Colonic mucosa (tissue), 4 donors: ENCODE measurements around the gene GHDC. TPM values are rescaled to one million over a fixed set of nuclear protein-coding genes. Genes with fewer than 3 reads are reported as not detected.
"Not testable (repeated sequence)": the region's sequence is repeated elsewhere in the genome, so short reads cannot be mapped to it uniquely, and the experiment has no call there.

Source experiments
- DNase-seq: peaks from one replicate; pipeline ENCODE4 v3.0.0-alpha.2; 2020
- H3K27ac ChIP-seq: fragments of 200-600 bp; one replicate; pipeline ENCODE4 v1.8.0; 2021
- H3K27me3 ChIP-seq: fragments of 200-600 bp; one replicate; pipeline ENCODE4 v1.8.0; 2021
- H3K36me3 ChIP-seq: fragments of 200-600 bp; one replicate; pipeline ENCODE4 v1.8.0; 2021
- H3K4me1 ChIP-seq: fragments of 200-600 bp; one replicate; pipeline ENCODE4 v1.8.0; 2021; ENCODE audit warnings: mild to moderate bottlenecking
- H3K4me3 ChIP-seq: fragments of 200-600 bp; one replicate; pipeline ENCODE4 v1.8.0; 2021
- H3K9ac ChIP-seq, 2 donors: one replicate each; pipeline ENCODE4 v1.7.0; 2013; ENCODE audit warnings: control low read depth in 2 of 2, low read depth in 2 of 2, low read length in 2 of 2
- H3K9me3 ChIP-seq: fragments of 200-600 bp; one replicate; pipeline ENCODE4 v1.8.0; 2021
- intact Hi-C: fragments of 100-400 bp; cut with DNase I; formaldehyde crosslinking; loops from one replicate; pipeline ENCODE4 v1.14.1; 2022
- total RNA-seq, 2 donors: library from RNA; stranded (reverse); fragmentation: NEBNext Ultra II Directional in 1 of 2; extraction: Animal tissue kit (Norgen Biotek cat#: 25700) in 1 of 2; gene quantifications; one replicate each; pipeline ENCODE4 v1.2.1, GENCODE V29; 2021
- TF ChIP-seq, protein P1 (sequence below): fragments of 200-600 bp; IDR thresholded peaks from one replicate; pipeline ENCODE4 v1.8.0; 2022; ENCODE audit warnings: antibody characterized with exemption, mild to moderate bottlenecking
- donor health status: healthy.
- donor health status: DM: no; HTN: no; CAD: no.
- donor health status: DM: no; HTN: no; CAD: no.

The GHDC gene
- total RNA-seq, 2 donors from 2014 or later, result 20.6 to 23.0 TPM

DNA sequence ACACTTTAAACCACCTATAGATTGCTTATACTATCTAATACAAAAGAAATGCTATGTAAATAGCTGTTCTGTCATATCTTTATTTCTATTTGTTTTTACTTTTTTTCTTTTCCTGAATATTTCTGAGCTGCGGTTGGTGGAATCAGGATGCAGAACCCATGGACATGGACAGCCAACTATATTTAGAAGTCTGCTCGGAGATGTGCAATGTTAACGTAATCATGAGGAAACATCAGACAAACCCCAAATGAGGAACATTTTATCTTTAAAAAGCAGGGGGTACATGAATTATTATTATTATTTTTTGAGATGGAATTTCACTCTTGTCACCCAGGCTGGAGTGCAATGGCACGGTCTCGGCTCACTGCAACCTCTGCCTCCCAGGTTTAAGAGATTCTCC is 31.4 kb upstream of the GHDC start:
- no peak overlapping the region for H3K9ac ChIP-seq
- no peaks in the 10 kb centered on the region for H3K27me3 ChIP-seq
- no peaks in the 10 kb centered on the region for H3K4me1 ChIP-seq
- no peaks in the 10 kb centered on the region for H3K9me3 ChIP-seq
- DNase-seq, result no peak
- intact Hi-C loops, result loop anchor here (10.0 kb wide), 1 partner anchor 89 kb away; no protein-coding TSS in a partner anchor
- no peak overlapping the region for H3K27ac ChIP-seq
- TF ChIP-seq, protein P1, sequence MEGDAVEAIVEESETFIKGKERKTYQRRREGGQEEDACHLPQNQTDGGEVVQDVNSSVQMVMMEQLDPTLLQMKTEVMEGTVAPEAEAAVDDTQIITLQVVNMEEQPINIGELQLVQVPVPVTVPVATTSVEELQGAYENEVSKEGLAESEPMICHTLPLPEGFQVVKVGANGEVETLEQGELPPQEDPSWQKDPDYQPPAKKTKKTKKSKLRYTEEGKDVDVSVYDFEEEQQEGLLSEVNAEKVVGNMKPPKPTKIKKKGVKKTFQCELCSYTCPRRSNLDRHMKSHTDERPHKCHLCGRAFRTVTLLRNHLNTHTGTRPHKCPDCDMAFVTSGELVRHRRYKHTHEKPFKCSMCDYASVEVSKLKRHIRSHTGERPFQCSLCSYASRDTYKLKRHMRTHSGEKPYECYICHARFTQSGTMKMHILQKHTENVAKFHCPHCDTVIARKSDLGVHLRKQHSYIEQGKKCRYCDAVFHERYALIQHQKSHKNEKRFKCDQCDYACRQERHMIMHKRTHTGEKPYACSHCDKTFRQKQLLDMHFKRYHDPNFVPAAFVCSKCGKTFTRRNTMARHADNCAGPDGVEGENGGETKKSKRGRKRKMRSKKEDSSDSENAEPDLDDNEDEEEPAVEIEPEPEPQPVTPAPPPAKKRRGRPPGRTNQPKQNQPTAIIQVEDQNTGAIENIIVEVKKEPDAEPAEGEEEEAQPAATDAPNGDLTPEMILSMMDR, result no peak
- no peak overlapping the region for H3K4me3 ChIP-seq
- no peaks in the 10 kb centered on the region for H3K36me3 ChIP-seq

DNA sequence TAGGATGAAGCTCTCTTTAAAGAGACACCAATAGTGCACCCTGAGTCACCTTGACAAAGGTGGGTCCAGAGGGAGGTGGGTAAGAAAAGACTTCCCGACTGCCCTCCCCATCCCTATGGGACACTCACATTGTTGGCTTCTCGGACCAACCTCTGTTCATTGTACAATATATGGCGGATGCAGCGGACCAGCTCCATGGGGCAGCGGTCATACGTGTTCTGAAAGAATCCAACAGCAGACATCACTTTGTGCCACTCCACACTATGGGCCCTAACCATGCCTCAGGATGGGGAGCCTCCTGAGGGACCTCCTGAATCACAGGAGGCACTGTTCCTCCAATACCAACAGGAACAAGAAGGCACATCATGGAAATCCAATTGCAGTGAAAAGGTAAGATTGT is 30.4 kb upstream of the GHDC start:
- TF ChIP-seq, protein P1, result no peak
- H3K36me3 ChIP-seq, result no peaks in the 10 kb centered on the region
- no peaks in the 10 kb centered on the region for H3K9me3 ChIP-seq
- H3K4me3 ChIP-seq, result no peak overlapping the region
- intact Hi-C loops, result loop anchor here (10.0 kb wide), 1 partner anchor 90 kb away; no protein-coding TSS in a partner anchor
- H3K9ac ChIP-seq, result no peak overlapping the region
- DNase-seq, result no peak
- no peaks in the 10 kb centered on the region for H3K4me1 ChIP-seq
- no peaks in the 10 kb centered on the region for H3K27me3 ChIP-seq
- no peak overlapping the region for H3K27ac ChIP-seq

DNA sequence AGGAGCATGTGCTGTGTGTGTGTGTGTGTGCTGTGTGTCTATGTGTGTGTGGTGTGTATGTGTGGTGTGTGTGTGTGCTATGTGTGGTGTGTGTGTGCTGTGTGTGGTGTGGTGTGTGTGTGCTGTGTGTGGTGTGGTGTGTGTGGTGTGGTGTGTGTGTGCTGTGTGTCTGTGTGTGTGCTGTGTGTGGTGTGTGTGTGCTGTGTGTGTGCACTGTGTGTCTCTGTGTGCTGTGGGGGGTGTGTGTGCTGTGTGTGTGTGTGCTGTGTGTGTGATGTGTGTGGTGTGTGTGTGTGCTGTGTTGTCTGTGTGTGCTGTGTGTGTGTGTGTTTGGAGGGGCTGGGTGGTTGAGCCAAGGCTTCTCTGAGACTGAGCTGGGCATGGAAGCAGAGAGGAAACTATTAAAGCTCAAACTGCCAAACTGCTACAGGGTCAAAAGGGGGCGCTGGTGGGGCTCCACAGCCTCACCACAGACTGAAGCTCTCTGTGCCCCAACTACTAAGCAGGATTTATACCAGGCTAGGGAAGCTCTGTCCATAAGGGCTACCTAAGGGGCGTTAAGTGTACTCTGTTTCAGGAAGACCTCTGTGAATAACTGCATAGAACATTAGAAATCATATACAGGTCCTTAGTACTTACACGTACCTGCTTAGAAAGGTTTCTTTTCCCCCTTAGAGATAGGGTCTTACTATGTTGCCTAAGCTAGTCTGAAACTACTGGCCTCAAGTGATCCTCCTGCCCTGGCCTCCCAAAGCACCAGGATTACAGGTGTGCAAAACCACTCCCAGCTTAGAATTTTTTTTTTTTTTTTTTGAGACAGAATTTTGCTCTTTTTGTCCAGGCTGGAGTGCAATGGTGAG is 27.8 kb upstream of the GHDC start:
- Histone ChIP-seq H3K27me3 (no peaks in the 10 kb centered on the region), H3K4me1 (no peaks in the 10 kb centered on the region), H3K27ac (no peak overlapping the region), H3K36me3 (no peaks in the 10 kb centered on the region), H3K9ac (no peak overlapping the region), H3K9me3 (no peaks in the 10 kb centered on the region), H3K4me3 (no peak overlapping the region)
- TF ChIP-seq, protein P1, result peak; percentile 43
- no peak for DNase-seq
- intact Hi-C loops, result loop anchor here (10.0 kb wide), 1 partner anchor 93 kb away; no protein-coding TSS in a partner anchor

DNA sequence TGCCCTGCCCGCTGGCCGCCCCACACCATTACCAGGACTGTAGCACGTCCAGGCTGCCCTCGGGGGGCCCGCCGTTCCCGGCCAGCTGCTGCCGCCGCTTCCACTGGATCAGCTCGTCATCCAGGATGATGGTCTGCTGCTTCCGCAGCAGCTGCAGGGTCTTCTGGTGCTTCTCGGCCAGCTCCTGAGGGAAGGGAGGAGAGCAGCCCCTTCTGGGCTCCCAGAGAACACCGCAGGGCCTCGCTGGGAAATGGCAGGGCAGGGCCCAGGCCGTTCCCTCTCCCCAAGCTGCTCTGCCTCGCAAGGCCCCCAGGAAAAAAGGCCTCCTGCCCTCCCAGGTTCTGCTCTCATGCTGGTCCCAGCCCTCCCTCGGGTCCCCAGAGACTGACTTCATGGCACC is 25.0 kb upstream of the GHDC start:
- H3K27me3 ChIP-seq, result not testable (repeated sequence)

DNA sequence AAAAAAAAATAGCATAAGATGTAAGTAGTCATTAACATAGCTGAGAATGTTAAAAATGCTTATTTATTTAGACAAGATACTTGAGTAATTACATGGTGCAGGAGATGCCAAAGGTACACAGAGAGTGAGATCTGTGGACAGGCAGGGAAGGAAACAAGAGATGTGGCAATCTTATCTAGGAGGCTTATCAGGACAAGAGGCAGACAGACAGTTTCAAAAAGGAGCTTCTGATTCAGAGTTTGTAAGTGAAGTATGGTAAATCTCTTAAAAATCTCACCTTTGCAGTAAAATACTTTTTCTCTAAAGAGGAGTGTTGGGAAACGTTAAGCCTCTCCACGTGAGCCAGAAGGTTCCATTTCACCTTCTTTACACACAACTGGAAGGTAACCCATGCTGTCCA is 19.9 kb upstream of the GHDC start:
- Histone ChIP-seq H3K9me3 (no peaks in the 10 kb centered on the region), H3K27me3 (no peaks in the 10 kb centered on the region), H3K36me3 (peaks cover 4% of the 10 kb centered on the region), H3K4me1 (no peaks in the 10 kb centered on the region), H3K4me3 (no peak overlapping the region), H3K9ac (no peak overlapping the region), H3K27ac (no peak overlapping the region)
- TF ChIP-seq, protein P1, result no peak
- no peak for DNase-seq
- intact Hi-C loops, result no loop called here

More for the DNA sequence above, 25.0 kb upstream of the GHDC start:
- H3K4me1 ChIP-seq, intact Hi-C loops, DNase-seq, H3K9ac ChIP-seq, H3K4me3 ChIP-seq, H3K36me3 ChIP-seq, H3K9me3 ChIP-seq, H3K27ac ChIP-seq: not testable (repeated sequence)

DNA sequence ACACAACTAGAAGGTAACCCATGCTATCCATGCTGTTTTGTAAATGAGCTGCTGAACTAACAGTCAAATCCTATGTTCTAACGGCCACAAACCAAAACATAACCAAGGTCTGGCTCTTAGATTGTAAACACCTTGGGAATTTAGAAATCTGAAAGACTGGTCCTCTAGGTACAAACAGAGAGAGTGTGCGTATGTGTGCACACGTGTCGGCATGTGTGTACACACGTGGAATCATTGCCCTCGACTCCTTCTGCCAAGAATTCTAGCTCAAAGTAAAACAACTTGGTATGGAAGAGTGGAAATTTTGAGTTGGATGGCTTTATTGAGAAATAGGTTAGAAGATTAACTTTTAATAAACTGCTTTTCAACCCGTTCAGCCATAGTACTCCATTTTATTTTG is 18.1 kb upstream of the GHDC start:
- TF ChIP-seq, protein P1, result no peak
- peaks cover 7% of the 10 kb centered on the region for H3K36me3 ChIP-seq
- no peak overlapping the region for H3K27ac ChIP-seq

DNA sequence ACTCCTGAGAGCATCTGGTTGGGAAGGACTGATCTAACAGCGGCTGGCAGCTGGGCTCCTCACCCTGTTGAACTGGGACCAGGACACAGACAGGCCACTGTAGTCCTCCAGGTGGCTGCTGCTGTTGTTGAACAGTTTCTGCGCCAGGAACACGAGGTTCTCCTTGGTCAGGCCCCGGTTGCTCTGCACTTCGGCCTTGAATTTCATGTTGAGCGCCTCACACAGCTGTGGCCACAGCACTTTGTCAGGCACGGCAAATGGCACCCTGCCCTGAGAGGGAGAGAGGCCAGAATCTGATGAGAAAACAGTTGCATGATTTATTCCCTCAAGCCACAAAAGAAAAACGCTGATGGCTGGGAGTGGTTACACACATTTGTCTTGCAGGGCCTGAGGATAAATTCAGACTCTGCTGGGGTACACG is 17.6 kb upstream of the GHDC start:
- DNase-seq, result peak; percentile 42
- H3K36me3 ChIP-seq, H3K27ac ChIP-seq, H3K9me3 ChIP-seq, H3K27me3 ChIP-seq, H3K9ac ChIP-seq, H3K4me3 ChIP-seq, intact Hi-C loops, H3K4me1 ChIP-seq: not testable (repeated sequence)

More for the DNA sequence above, 18.1 kb upstream of the GHDC start:
- DNase-seq, result no peak
- intact Hi-C loops, result no loop called here
- no peak overlapping the region for H3K4me3 ChIP-seq
- H3K9me3 ChIP-seq, result no peaks in the 10 kb centered on the region
- H3K4me1 ChIP-seq, result no peaks in the 10 kb centered on the region
- H3K27me3 ChIP-seq, result no peaks in the 10 kb centered on the region
- no peak overlapping the region for H3K9ac ChIP-seq
